Measurements from ENCODE around the gene GNPDA1. TPM values are rescaled to one million over a fixed set of nuclear protein-coding genes. Genes with fewer than 3 reads are reported as not detected.

GNPDA1 gene
- total and polyA plus RNA-seq, 2 of the 4 experiments (the other 2 are of a cell fraction) = 23.1 to 60.6 TPM

- Histone ChIP-seq H3K23ac (ENCODE audit: low read depth, low read length) (peak overlapping the region; percentile 24; the same call in 1 of the 2 replicates), H3K4ac (ENCODE audit: low read depth, low read length) (peak overlapping the region; percentile 53; the same call in 1 of the 2 replicates), H2AK5ac (ENCODE audit: low read depth, low read length) (no peak overlapping the region; the same call in 1 of the 2 replicates), H3K9me1 (ENCODE audit: insufficient read depth, low read length) (peaks cover 19% of the 10 kb centered on the region), H3K27me3 (ENCODE audit: control insufficient read depth, insufficient read depth, low read length) (no peaks in the 10 kb centered on the region), H3K18ac (ENCODE audit: low read depth, low read length) (no peak overlapping the region), H3K14ac (replicated peaks; ENCODE audit: low read depth, low read length) (0 out of 2 replicates have a peak overlapping the region, but pooled peaks have one; percentile 99), H3K36me3 (ENCODE audit: control insufficient read depth, insufficient read depth, low read length) (peaks cover 13% of the 10 kb centered on the region), H2BK5ac (ENCODE audit: low read depth, low read length, poor library complexity, severe bottlenecking) (no peak overlapping the region), H2BK120ac (ENCODE audit: low read depth, low read length) (no peak overlapping the region), H2AK9ac (replicated peaks; ENCODE audit: low read depth, low read length, poor library complexity) (peak overlapping the region; percentile 63), H3K4me1 (ENCODE audit: control insufficient read depth, insufficient read depth, low read length) (peaks cover 10% of the 10 kb centered on the region), H3K9ac (ENCODE audit: low read depth, low read length) (no peak overlapping the region), H3K79me1 (ENCODE audit: low read depth in 1 of 2, low read length in 2 of 2) (peaks cover 4 to 17% of the 10 kb centered on the region in 2 experiments; a peak in 3 of 4 replicates), H4K8ac (ENCODE audit: low read depth in 2 of 2, low read length in 2 of 2) (no peak overlapping the region), H3K4me2 (ENCODE audit: low read depth, low read length) (peak overlapping the region; percentile 95; the same call in 1 of the 2 replicates), H3K4me3 (ENCODE audit: insufficient read depth, low read depth, low read length) (no peak overlapping the region; the same call in 1 of the 2 replicates), H4K5ac (ENCODE audit: low read depth, low read length) (no peak overlapping the region), H3K9me3 (ENCODE audit: control insufficient read depth, insufficient read depth, low read length) (no peaks in the 10 kb centered on the region), H2BK15ac (ENCODE audit: low read depth, low read length) (no peak overlapping the region), H3K56ac (ENCODE audit: extremely low read depth, insufficient read depth, low read length) (no peak overlapping the region), H3K27ac (ENCODE audit: insufficient read depth, low read length) (no peak overlapping the region), H2AFZ (replicated peaks; ENCODE audit: low read length, poor library complexity) (peak overlapping the region; percentile 48), H2BK20ac (ENCODE audit: low read depth, low read length) (no peak overlapping the region), H4K20me1 (ENCODE audit: insufficient read depth, low read length) (no peaks in the 10 kb centered on the region), H4K91ac (ENCODE audit: insufficient read depth, low read depth, low read length) (no peak overlapping the region)
- no peak for TF ChIP-seq RAD21 (IDR thresholded peaks at IDR 0.05; ENCODE audit: low read length)
- dilution Hi-C loops (cut with HindIII; ENCODE audit: low sequenced_read_pairs, unreplicated experiment) (no loop called here), in situ Hi-C loops (cut with MboI; ENCODE audit: low sequenced_read_pairs) (no loop called here), intact Hi-C loops (cut with micrococcal nuclease) (loop anchor here (2.0 to 10.0 kb wide), 3 partner anchors 133 to 683 kb away; no protein-coding TSS in a partner anchor)
- ATAC-seq (ENCODE audit: low read depth) (no peak), DNase-seq (no peak)
- ChIA-PET CTCF (interaction anchor here (0.9 to 1.1 kb wide), 6 partner anchors 13 to 136 kb away, joined by 3 to 5 read pairs (median 3); no protein-coding TSS in a partner anchor), POLR2A (ENCODE audit: unreplicated experiment) (interaction anchor here (1.1 kb wide), 1 partner anchor 15 kb away, joined by 23 read pairs; no protein-coding TSS in a partner anchor)
- BruUV-seq (replicated peaks) = no TSS peak
- no CpG with 5 or more reads among the region's 9 CpGs for WGBS, 2 experiments (ENCODE audit: extremely low coverage in 2 of 2, insufficient read length in 1 of 2)
Observed at GRCh38 chr5:142011572-142012185, 1.1 kb downstream of the GNPDA1 start.
